Prostate gland (tissue), 2 donors: ENCODE data around the gene NUDT8.

Experiments used
- POLR2A ChIP-seq: fragments of 450-650 bp; IDR thresholded peaks from one replicate; pipeline ENCODE4 v1.6.1; 2016; ENCODE audit warnings: antibody characterized with exemption, mild to moderate bottlenecking
- POLR2AphosphoS5 ChIP-seq: sonication (generic); formaldehyde crosslinking; IDR thresholded peaks from one replicate; pipeline ENCODE4 v1.6.1; 2017; ENCODE audit warnings: antibody characterized with exemption
- TF ChIP-seq, protein P1 (sequence below), 4 experiments: fragments of 200-600 bp in 2 of 4; fragments of 450-650 bp in 2 of 4; sonication (generic) in 2 of 4; IDR thresholded peaks; 1 replicate in 3 of 4; 2 replicates in 1 of 4; pipeline ENCODE4 v1.5.1; 2016 to 2019; ENCODE audit warnings: antibody characterized with exemption in 4 of 4, mild to moderate bottlenecking in 2 of 4, moderate library complexity in 2 of 4

DNA sequence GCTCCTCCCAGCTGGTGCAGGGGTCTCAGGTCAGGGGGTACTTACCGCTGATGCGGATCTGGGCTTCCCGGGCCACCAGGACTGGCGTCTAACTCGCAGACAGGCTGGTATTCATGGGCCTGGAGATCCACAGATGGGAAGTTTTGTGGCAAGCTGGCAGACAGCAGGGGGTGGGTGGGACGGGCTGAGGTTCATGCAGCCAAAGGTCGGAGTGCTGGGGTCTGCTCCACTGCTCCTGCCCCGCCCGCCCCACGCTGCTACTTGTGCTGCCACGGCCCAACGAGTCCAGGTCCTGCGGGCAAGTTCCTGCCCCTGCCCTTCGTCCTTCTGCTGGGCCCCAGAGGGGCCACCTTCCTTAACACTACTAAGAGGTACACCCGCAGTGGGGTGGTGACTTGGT, 17.7 kb upstream of the NUDT8 start:
- TF ChIP-seq POLR2A (no peak), POLR2AphosphoS5 (no peak)
- TF ChIP-seq, protein P1, sequence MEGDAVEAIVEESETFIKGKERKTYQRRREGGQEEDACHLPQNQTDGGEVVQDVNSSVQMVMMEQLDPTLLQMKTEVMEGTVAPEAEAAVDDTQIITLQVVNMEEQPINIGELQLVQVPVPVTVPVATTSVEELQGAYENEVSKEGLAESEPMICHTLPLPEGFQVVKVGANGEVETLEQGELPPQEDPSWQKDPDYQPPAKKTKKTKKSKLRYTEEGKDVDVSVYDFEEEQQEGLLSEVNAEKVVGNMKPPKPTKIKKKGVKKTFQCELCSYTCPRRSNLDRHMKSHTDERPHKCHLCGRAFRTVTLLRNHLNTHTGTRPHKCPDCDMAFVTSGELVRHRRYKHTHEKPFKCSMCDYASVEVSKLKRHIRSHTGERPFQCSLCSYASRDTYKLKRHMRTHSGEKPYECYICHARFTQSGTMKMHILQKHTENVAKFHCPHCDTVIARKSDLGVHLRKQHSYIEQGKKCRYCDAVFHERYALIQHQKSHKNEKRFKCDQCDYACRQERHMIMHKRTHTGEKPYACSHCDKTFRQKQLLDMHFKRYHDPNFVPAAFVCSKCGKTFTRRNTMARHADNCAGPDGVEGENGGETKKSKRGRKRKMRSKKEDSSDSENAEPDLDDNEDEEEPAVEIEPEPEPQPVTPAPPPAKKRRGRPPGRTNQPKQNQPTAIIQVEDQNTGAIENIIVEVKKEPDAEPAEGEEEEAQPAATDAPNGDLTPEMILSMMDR (IDR thresholded peaks at IDR 0.05), result no peak
